ENCODE results near the gene PPOX. TPM values are rescaled to one million over a fixed set of nuclear protein-coding genes. Genes with fewer than 3 reads are reported as not detected.

PPOX gene
- total RNA-seq = 25.6 TPM

GRCh38 chr1:161165742-161166668 lies at the start of gene PPOX:
TSS of gene PPOX (plus strand) at chr1:161166426. CDS start at chr1:161166848, 422 bp downstream.
- DNase-seq (ENCODE audit: low spot score) = peak; percentile 97

GRCh38 chr1:161117759-161118581 lies 48.3 kb upstream of the PPOX start, which contains the start of the genes NIT1 and PFDN2:
TSS of gene NIT1 (plus strand) at chr1:161118105. CDS start at chr1:161118177, 72 bp downstream.
TSS of gene PFDN2 (minus strand) at chr1:161118037. CDS start at chr1:161118026, 11 bp downstream.
- peak; percentile 83 for DNase-seq (ENCODE audit: low spot score)

- peak; percentile 34 for DNase-seq (ENCODE audit: low spot score)
Measured at GRCh38 chr1:161119092-161119903, 46.9 kb upstream of the PPOX start.

GRCh38 chr1:161121042-161121650 lies 45.1 kb upstream of the PPOX start:
- no peak for DNase-seq (ENCODE audit: low spot score)

GRCh38 chr1:161121834-161122233 lies 44.4 kb upstream of the PPOX start:
- DNase-seq (ENCODE audit: low spot score) = no peak

GRCh38 chr1:161122967-161123366 lies 43.3 kb upstream of the PPOX start:
- DNase-seq (ENCODE audit: low spot score) = no peak

GRCh38 chr1:161127649-161128048 lies 38.6 kb upstream of the PPOX start:
- DNase-seq (ENCODE audit: low spot score) = no peak

- DNase-seq (ENCODE audit: low spot score) = no peak
Measured at GRCh38 chr1:161128591-161129420, 37.4 kb upstream of the PPOX start.

GRCh38 chr1:161130266-161130665 lies 36.0 kb upstream of the PPOX start:
- DNase-seq (ENCODE audit: low spot score) = no peak

- DNase-seq (ENCODE audit: low spot score) = no peak
Measured at GRCh38 chr1:161131523-161132409, 34.5 kb upstream of the PPOX start.

- DNase-seq (ENCODE audit: low spot score) = peak; percentile 92
Measured at GRCh38 chr1:161132410-161133219, 33.6 kb upstream of the PPOX start, which contains the start of gene DEDD. TSS of gene DEDD (minus strand) at chr1:161132667. CDS start at chr1:161124462, 8,205 bp downstream.

- no peak for DNase-seq (ENCODE audit: low spot score)
Measured at GRCh38 chr1:161133220-161133740, 32.9 kb upstream of the PPOX start.

GRCh38 chr1:161137881-161138280 lies 28.3 kb upstream of the PPOX start:
- no peak for DNase-seq (ENCODE audit: low spot score)

GRCh38 chr1:161138431-161138830 lies 27.8 kb upstream of the PPOX start:
- DNase-seq (ENCODE audit: low spot score) = no peak

- no peak for DNase-seq (ENCODE audit: low spot score)
Measured at GRCh38 chr1:161139766-161140165, 26.5 kb upstream of the PPOX start.

GRCh38 chr1:161140755-161141400 lies 25.3 kb upstream of the PPOX start:
- DNase-seq (ENCODE audit: low spot score) = no peak

- no peak for DNase-seq (ENCODE audit: low spot score)
Measured at GRCh38 chr1:161145832-161146231, 20.4 kb upstream of the PPOX start.

Data from mucosa of gallbladder (tissue), 1 donor.